ENCODE data around the gene SNED1. TPM values are rescaled to one million over a fixed set of nuclear protein-coding genes. Genes with fewer than 3 reads are reported as not detected.
"Not testable (repeated sequence)": the region's sequence is repeated elsewhere in the genome, so short reads cannot be mapped to it uniquely, and the experiment has no call there.

SNED1 gene
- total and polyA plus RNA-seq, 2 experiments from 2014 or later = 6.1 to 29.4 TPM

GRCh38 chr2:241088791-241089732 is 90.6 kb downstream of the SNED1 start:
- Histone ChIP-seq H3K36me3 (ENCODE audit: low read depth) (peaks cover 51% of the 10 kb centered on the region), H2AFZ (no peak overlapping the region), H3K4me1 (ENCODE audit: insufficient read depth) (no peaks in the 10 kb centered on the region), H3F3A (ENCODE audit: insufficient read depth) (peaks cover 17% of the 10 kb centered on the region), H3K4me2 (ENCODE audit: unreplicated experiment) (no peak overlapping the region), H3K27me3 (replicated peaks; ENCODE audit: insufficient read depth) (no peaks in the 10 kb centered on the region), H3K79me2 (ENCODE audit: insufficient read depth) (no peaks in the 10 kb centered on the region), H3K4me3 (no peak overlapping the region), H4K20me1 (ENCODE audit: insufficient read depth) (no peaks in the 10 kb centered on the region), H3K9ac (no peak overlapping the region), H3K27ac (no peak overlapping the region), H3K9me3 (ENCODE audit: low read depth) (no peaks in the 10 kb centered on the region), H3K9me2 (ENCODE audit: insufficient read depth) (no peaks in the 10 kb centered on the region)
- TF ChIP-seq EZH2 (IDR thresholded peaks at IDR 0.05; ENCODE audit: insufficient read depth, poor library complexity, severe bottlenecking) (no peak), EZH2phosphoT487 (IDR thresholded peaks at IDR 0.05; ENCODE audit: insufficient read depth, low read depth) (no peak)
- in situ Hi-C loops (cut with MboI) = no loop called here
- WGBS, 2 experiments (ENCODE audit: low coverage in 1 of 2, low lambda C conversion rate in 2 of 2, missing lambda C conversion rate in 2 of 2) = 83 to 85% methylated on average over 19 to 20 of the region's 20 CpGs
- DNase-seq = no peak

DNA sequence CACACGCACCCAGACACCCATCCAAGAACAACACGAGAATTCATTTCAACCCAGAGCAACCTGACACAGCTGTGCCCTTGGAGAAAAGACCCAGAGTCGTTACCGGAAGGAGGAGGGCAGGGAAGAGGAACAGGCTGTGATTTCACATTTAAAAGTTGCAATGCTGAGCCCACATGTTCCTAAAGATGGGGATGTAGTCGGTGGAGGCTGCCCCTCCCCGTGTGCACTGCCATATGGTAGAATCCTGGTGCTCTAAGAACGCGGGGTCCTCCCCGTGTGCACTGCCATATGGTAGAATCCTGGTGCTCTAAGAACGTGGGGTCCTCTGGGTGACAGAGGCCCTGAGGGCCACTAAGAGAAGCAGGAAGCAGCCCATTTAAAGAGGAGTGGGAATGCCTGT is 92.8 kb downstream of the SNED1 start:
- no peaks in the 10 kb centered on the region for H3K4me1 ChIP-seq (ENCODE audit: insufficient read depth)
- no peak for DNase-seq
- H3K79me2 ChIP-seq (ENCODE audit: insufficient read depth) = peaks cover 3% of the 10 kb centered on the region
- H3K4me3 ChIP-seq = no peak overlapping the region
- H2AFZ ChIP-seq = no peak overlapping the region
- no peak overlapping the region for H3K9ac ChIP-seq
- no peaks in the 10 kb centered on the region for H3K9me2 ChIP-seq (ENCODE audit: insufficient read depth)
- peaks cover 51% of the 10 kb centered on the region for H3K36me3 ChIP-seq (ENCODE audit: low read depth)
- no peak for TF ChIP-seq EZH2 (IDR thresholded peaks at IDR 0.05; ENCODE audit: insufficient read depth, poor library complexity, severe bottlenecking)
- no peak for TF ChIP-seq EZH2phosphoT487 (IDR thresholded peaks at IDR 0.05; ENCODE audit: insufficient read depth, low read depth)
- H3K4me2 ChIP-seq (ENCODE audit: unreplicated experiment) = no peak overlapping the region
- 61 to 67% methylated on average over 10 of the region's 10 CpGs for WGBS, 2 experiments (ENCODE audit: low coverage in 1 of 2, low lambda C conversion rate in 2 of 2, missing lambda C conversion rate in 2 of 2)
- in situ Hi-C loops (cut with MboI) = no loop called here
- H3K27ac ChIP-seq = no peak overlapping the region
- no peaks in the 10 kb centered on the region for H3K9me3 ChIP-seq (ENCODE audit: low read depth)
- H3K27me3 ChIP-seq (replicated peaks; ENCODE audit: insufficient read depth) = no peaks in the 10 kb centered on the region
- H4K20me1 ChIP-seq (ENCODE audit: insufficient read depth) = no peaks in the 10 kb centered on the region
- peaks cover 20% of the 10 kb centered on the region for H3F3A ChIP-seq (ENCODE audit: insufficient read depth)

DNA sequence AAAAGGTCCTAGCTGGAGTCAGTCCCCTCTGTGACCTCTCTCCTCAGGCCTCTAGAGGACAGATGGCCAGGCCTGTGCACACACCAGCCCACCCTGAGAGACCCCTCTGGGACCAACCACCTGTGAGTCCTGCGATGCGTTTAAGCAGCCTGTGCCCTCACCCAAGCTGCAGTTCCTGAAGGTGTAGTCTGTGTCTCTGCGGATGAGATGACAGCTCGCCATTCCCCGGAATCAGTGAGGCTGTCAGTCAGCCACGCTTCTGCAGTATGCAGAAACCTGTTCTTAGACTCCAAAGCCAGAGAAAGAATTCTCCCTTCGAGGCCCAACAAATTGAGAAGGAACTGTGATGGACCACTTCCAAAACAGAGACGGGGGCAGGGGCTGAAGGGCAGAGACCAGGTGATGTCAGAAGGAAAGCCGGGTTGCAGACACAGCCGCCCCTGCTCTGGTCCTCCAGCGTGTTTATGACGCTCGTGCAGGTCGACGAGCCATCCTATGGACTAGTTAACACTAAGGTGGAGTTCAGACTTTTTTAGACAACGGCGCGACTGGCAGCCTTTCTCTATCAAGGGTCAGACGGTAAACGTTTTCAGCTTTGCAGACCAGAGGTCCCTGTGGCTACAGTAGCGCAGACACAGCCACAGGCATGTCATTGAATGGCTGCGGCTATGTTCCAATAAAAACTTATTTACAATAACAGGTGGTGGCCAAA is 93.5 kb downstream of the SNED1 start:
- Histone ChIP-seq H3K4me1 (ENCODE audit: insufficient read depth) (no peaks in the 10 kb centered on the region), H3F3A (ENCODE audit: insufficient read depth) (peaks cover 26% of the 10 kb centered on the region), H4K20me1 (ENCODE audit: insufficient read depth) (no peaks in the 10 kb centered on the region), H3K4me3 (no peak overlapping the region), H3K9me3 (ENCODE audit: low read depth) (no peaks in the 10 kb centered on the region), H3K36me3 (ENCODE audit: low read depth) (peaks cover 51% of the 10 kb centered on the region), H3K79me2 (ENCODE audit: insufficient read depth) (peaks cover 9% of the 10 kb centered on the region), H3K9me2 (ENCODE audit: insufficient read depth) (no peaks in the 10 kb centered on the region), H3K27me3 (replicated peaks; ENCODE audit: insufficient read depth) (no peaks in the 10 kb centered on the region), H2AFZ (no peak overlapping the region), H3K27ac (no peak overlapping the region), H3K9ac (no peak overlapping the region), H3K4me2 (ENCODE audit: unreplicated experiment) (no peak overlapping the region)
- DNase-seq = no peak
- in situ Hi-C loops (cut with MboI) = no loop called here
- WGBS, 2 experiments (ENCODE audit: low coverage in 1 of 2, low lambda C conversion rate in 2 of 2, missing lambda C conversion rate in 2 of 2) = 83 to 87% methylated on average over 22 of the region's 22 CpGs
- no peak for TF ChIP-seq EZH2phosphoT487 (IDR thresholded peaks at IDR 0.05; ENCODE audit: insufficient read depth, low read depth)
- TF ChIP-seq EZH2 (IDR thresholded peaks at IDR 0.05; ENCODE audit: insufficient read depth, poor library complexity, severe bottlenecking) = no peak

- Histone ChIP-seq H4K20me1 (ENCODE audit: insufficient read depth) (no peaks in the 10 kb centered on the region), H3K9me3 (ENCODE audit: low read depth) (no peaks in the 10 kb centered on the region), H3K4me1 (ENCODE audit: insufficient read depth) (no peaks in the 10 kb centered on the region), H2AFZ (no peak overlapping the region), H3K27me3 (replicated peaks; ENCODE audit: insufficient read depth) (no peaks in the 10 kb centered on the region), H3K27ac (no peak overlapping the region), H3K36me3 (ENCODE audit: low read depth) (peaks cover 47% of the 10 kb centered on the region), H3F3A (ENCODE audit: insufficient read depth) (peaks cover 34% of the 10 kb centered on the region), H3K9me2 (ENCODE audit: insufficient read depth) (no peaks in the 10 kb centered on the region), H3K79me2 (ENCODE audit: insufficient read depth) (peaks cover 14% of the 10 kb centered on the region), H3K9ac (no peak overlapping the region), H3K4me3 (no peak overlapping the region), H3K4me2 (ENCODE audit: unreplicated experiment) (no peak overlapping the region)
- in situ Hi-C loops (cut with MboI) = no loop called here
- DNase-seq = no peak
- TF ChIP-seq EZH2 (IDR thresholded peaks at IDR 0.05; ENCODE audit: insufficient read depth, poor library complexity, severe bottlenecking) (no peak), EZH2phosphoT487 (IDR thresholded peaks at IDR 0.05; ENCODE audit: insufficient read depth, low read depth) (no peak)
- WGBS, 2 experiments (ENCODE audit: low coverage in 1 of 2, low lambda C conversion rate in 2 of 2, missing lambda C conversion rate in 2 of 2) = 75 to 83% methylated on average over 8 of the region's 8 CpGs
Observed at GRCh38 chr2:241092677-241093076, 94.3 kb downstream of the SNED1 start.

GRCh38 chr2:241093133-241093781 is 94.8 kb downstream of the SNED1 start:
- H3K4me2 ChIP-seq (ENCODE audit: unreplicated experiment); H3K27me3 ChIP-seq (replicated peaks; ENCODE audit: insufficient read depth); H3K27ac ChIP-seq; H2AFZ ChIP-seq; H3K4me1 ChIP-seq (ENCODE audit: insufficient read depth); H3K9me2 ChIP-seq (ENCODE audit: insufficient read depth); DNase-seq; H3K9ac ChIP-seq; H3K4me3 ChIP-seq; H4K20me1 ChIP-seq (ENCODE audit: insufficient read depth); H3K9me3 ChIP-seq (ENCODE audit: low read depth); in situ Hi-C loops (cut with MboI): not testable (repeated sequence)
- 85 to 86% methylated on average over 10 of the region's 10 CpGs for WGBS, 2 experiments (ENCODE audit: low coverage in 1 of 2, low lambda C conversion rate in 2 of 2, missing lambda C conversion rate in 2 of 2)
- peaks cover 42% of the 10 kb centered on the region for H3K36me3 ChIP-seq (ENCODE audit: low read depth)
- H3F3A ChIP-seq (ENCODE audit: insufficient read depth) = peaks cover 36% of the 10 kb centered on the region
- peaks cover 19% of the 10 kb centered on the region for H3K79me2 ChIP-seq (ENCODE audit: insufficient read depth)

Data from GM23248 (cell line).